Stimulated activated CD4-positive, alpha-beta T cell treated with anti-CD3 and anti-CD28 coated beads, Interleukin-4, amount 100 ng/mL, for 1 hour (primary cell): Measurements from ENCODE around the gene OGDH.

Source experiments
- DNase-seq: peaks from one replicate; pipeline ENCODE4 v3.0.0-alpha.2; 2020

Gene OGDH

GRCh38 chr7:44748948-44749731, 142.7 kb downstream of the OGDH start:
- no peak for DNase-seq

GRCh38 chr7:44749992-44750391, 143.6 kb downstream of the OGDH start:
- DNase-seq, result no peak

GRCh38 chr7:44750424-44750823, 144.0 kb downstream of the OGDH start:
- no peak for DNase-seq

- DNase-seq, result peak; percentile 45
Observed at GRCh38 chr7:44750921-44751571, 144.6 kb downstream of the OGDH start.

GRCh38 chr7:44752822-44753221, 146.4 kb downstream of the OGDH start:
- DNase-seq, result no peak

GRCh38 chr7:44754802-44755697, 148.6 kb downstream of the OGDH start:
- DNase-seq, result no peak

- no peak for DNase-seq
Observed at GRCh38 chr7:44755698-44756627, 149.5 kb downstream of the OGDH start.

GRCh38 chr7:44756904-44757303, 150.5 kb downstream of the OGDH start:
- no peak for DNase-seq

GRCh38 chr7:44757311-44757710, 150.9 kb downstream of the OGDH start:
- no peak for DNase-seq

GRCh38 chr7:44757739-44758138, 151.3 kb downstream of the OGDH start:
- DNase-seq, result no peak
